Omental fat pad (tissue), 4 donors: Measurements from ENCODE around the gene NAALADL2. TPM values are rescaled to one million over a fixed set of nuclear protein-coding genes. Genes with fewer than 3 reads are reported as not detected.
"Not testable (repeated sequence)": the region's sequence is repeated elsewhere in the genome, so short reads cannot be mapped to it uniquely, and the experiment has no call there.

Experiments used
- ATAC-seq: fragments of 150-250 bp; one replicate; pipeline ENCODE4 v1.9.1; 2016; ENCODE audit warnings: mild to moderate bottlenecking, moderate library complexity; ENCODE audit not compliant: low FRiP score
- DNase-seq: peaks from one replicate; pipeline ENCODE4 v3.0.0-alpha.2; 2019; ENCODE audit warnings: low spot score
- CTCF ChIP-seq, 3 donors: fragments of 450-650 bp; IDR thresholded peaks; one replicate each; pipeline ENCODE4 v1.5.1; 2016 to 2017; ENCODE audit warnings: antibody characterized with exemption in 3 of 3, mild to moderate bottlenecking in 3 of 3, moderate library complexity in 2 of 3
- total RNA-seq, 4 donors: library from RNA; depleted of rRNA; stranded (reverse); fragments of >200 nt; gene quantifications; one replicate each; pipeline ENCODE4 v1.1.0, GENCODE V29; 2016

Gene NAALADL2
- total RNA-seq, 4 donors from 2014 or later: 6.5 to 15.1 (median 8.0) TPM

- DNase-seq (no peak), ATAC-seq (no peak)
- TF ChIP-seq CTCF (IDR thresholded peaks at IDR 0.05): no peak
Observed at GRCh38 chr3:175798326-175798725, 939.2 kb downstream of the NAALADL2 start.

GRCh38 chr3:175805825-175806224, 946.7 kb downstream of the NAALADL2 start:
- DNase-seq (no peak), ATAC-seq (no peak)
- no peak for TF ChIP-seq CTCF (IDR thresholded peaks at IDR 0.05)

- DNase-seq (no peak), ATAC-seq (no peak)
- TF ChIP-seq CTCF (IDR thresholded peaks at IDR 0.05): no peak
Observed at GRCh38 chr3:175807175-175807574, 948.0 kb downstream of the NAALADL2 start.

GRCh38 chr3:175818811-175819464, 959.8 kb downstream of the NAALADL2 start:
- ATAC-seq: no peak
- no peak for TF ChIP-seq CTCF (IDR thresholded peaks at IDR 0.05)

GRCh38 chr3:175822766-175823491, 963.8 kb downstream of the NAALADL2 start:
- not testable (repeated sequence) for DNase-seq, ATAC-seq

More at GRCh38 chr3:175818811-175819464, 959.8 kb downstream of the NAALADL2 start:
- no peak for DNase-seq

GRCh38 chr3:175825016-175825580, 966.0 kb downstream of the NAALADL2 start:
- ATAC-seq, DNase-seq: not testable (repeated sequence)

- ATAC-seq: no peak
- DNase-seq: no peak
- TF ChIP-seq CTCF (IDR thresholded peaks at IDR 0.05): no peak
Observed at GRCh38 chr3:175826759-175827158, 967.6 kb downstream of the NAALADL2 start.

GRCh38 chr3:175829809-175830208, 970.7 kb downstream of the NAALADL2 start:
- not testable (repeated sequence) for ATAC-seq, DNase-seq

- not testable (repeated sequence) for ATAC-seq, DNase-seq
Observed at GRCh38 chr3:175835763-175836162, 976.6 kb downstream of the NAALADL2 start.
